22Rv1 (cell line): ENCODE measurements around the gene DCST2.

ENCODE experiments used
- CTCF ChIP-seq: fragments of 450-650 bp; IDR thresholded peaks from 2 replicates; pipeline ENCODE4 v1.5.1; 2017; ENCODE audit warnings: mild to moderate bottlenecking
- ZFX ChIP-seq: fragments of 450-650 bp; IDR thresholded peaks from 2 replicates; pipeline ENCODE4 v1.6.1; 2017; ENCODE audit warnings: antibody characterized with exemption, borderline replicate concordance

- no peak for TF ChIP-seq CTCF
- no peak for TF ChIP-seq ZFX
These were observed 47.0 kb upstream of the DCST2 start for GRCh38 chr1:155080312-155081228.
